ENCODE results near the gene SPAG8.

- no peak for TF ChIP-seq CTCF (IDR thresholded peaks at IDR 0.05)
- no peak for TF ChIP-seq POLR2A (IDR thresholded peaks at IDR 0.05)
Measured at GRCh38 chr9:35771943-35772342, 40.1 kb downstream of the SPAG8 start.
